H1 (cell line): Measurements from ENCODE around the gene S100A13. TPM values are rescaled to one million over a fixed set of nuclear protein-coding genes. Genes with fewer than 3 reads are reported as not detected.
A peak's percentile ranks its signal among the peaks of the same experiment; 100 is the strongest.

Source experiments
- CTCF ChIA-PET: fragments of 300-600 bp; sonication (Branson Sonifier 250); formaldehyde crosslinking; loops from one replicate; lab custom pipeline; 2021; ENCODE audit not compliant: partially characterized antibody; lab: Charles Lee
- POLR2A ChIA-PET: fragments of 300-600 bp; sonication (Branson Sonifier 250); formaldehyde crosslinking; loops from one replicate; lab custom pipeline; 2021; ENCODE audit warnings: inconsistent platforms; ENCODE audit not compliant: partially characterized antibody; lab: Charles Lee
- DNase-seq, 2 experiments: peaks; one replicate each; pipeline versions ENCODE4 v3.0.0 to v3.0.0-alpha.2; 2010 to 2022; ENCODE audit warnings: low spot score in 2 of 2, low read depth in 1 of 2, mixed read lengths in 1 of 2
- FAIRE-seq: peaks from 2 replicates; lab custom pipeline; 2011; peaks lifted over from hg19 to GRCh38; lab: Jason Lieb, UNC
- H2AFZ ChIP-seq: 2 replicates; pipeline ENCODE4 v1.8.1; 2012; ENCODE audit warnings: low read length, inconsistent platforms
- H2AK5ac ChIP-seq: 2 replicates; pipeline ENCODE4 v1.6.1; 2013; ENCODE audit warnings: low read depth, low read length
- H2BK120ac ChIP-seq: replicated peaks from 2 replicates; pipeline ENCODE3; 2013; ENCODE audit warnings: low read depth, low read length, inconsistent platforms
- H2BK12ac ChIP-seq: 2 replicates; pipeline ENCODE4 v1.6.1; 2013; ENCODE audit warnings: low read depth, low read length
- H2BK15ac ChIP-seq: 2 replicates; pipeline ENCODE4 v1.6.1; 2013; ENCODE audit warnings: low read length
- H2BK20ac ChIP-seq: 2 replicates; pipeline ENCODE4 v1.6.1; 2013; ENCODE audit warnings: low read length
- H2BK5ac ChIP-seq: 2 replicates; pipeline ENCODE4 v1.6.1; 2013; ENCODE audit warnings: low read depth, low read length
- H3K14ac ChIP-seq: 2 replicates; pipeline ENCODE4 v1.6.1; 2013; ENCODE audit warnings: inconsistent platforms; ENCODE audit not compliant: insufficient read length
- H3K18ac ChIP-seq: 2 replicates; pipeline ENCODE4 v1.6.1; 2013; ENCODE audit warnings: low read length; ENCODE audit errors: extremely low read depth
- H3K23ac ChIP-seq: 2 replicates; pipeline ENCODE4 v1.6.1; 2013; ENCODE audit warnings: inconsistent platforms; ENCODE audit not compliant: insufficient read length
- H3K23me2 ChIP-seq: 2 replicates; pipeline ENCODE4 v1.6.1; 2013; ENCODE audit warnings: low read depth, low read length
- H3K27ac ChIP-seq: 2 replicates; pipeline ENCODE4 v1.6.1; 2011; ENCODE audit warnings: low read depth, low read length, inconsistent platforms
- H3K27me3 ChIP-seq, 4 experiments: replicated peaks in 1 of 4; 1 replicate in 1 of 4; 2 replicates in 3 of 4; pipeline versions ENCODE4 v1.6.1 to v1.8.1; 2011 to 2013; ENCODE audit warnings: low read length in 3 of 4, mild to moderate bottlenecking in 3 of 4, inconsistent platforms in 2 of 4, mixed read lengths in 2 of 4, moderate library complexity in 1 of 4; ENCODE audit not compliant: control insufficient read depth in 3 of 4, insufficient read depth in 3 of 4; ENCODE audit errors: extremely low read depth in 1 of 4
- H3K36me3 ChIP-seq, 4 experiments: 2 replicates each; pipeline versions ENCODE4 v1.6.1 to v1.8.1; 2011 to 2013; ENCODE audit warnings: mild to moderate bottlenecking in 4 of 4, low read length in 3 of 4, moderate library complexity in 2 of 4, control low read depth in 1 of 4, inconsistent platforms in 1 of 4; ENCODE audit not compliant: insufficient read depth in 4 of 4, control insufficient read depth in 2 of 4
- H3K4ac ChIP-seq: replicated peaks from 2 replicates; pipeline ENCODE3; 2013; ENCODE audit warnings: low read length, low read depth, mixed read lengths, inconsistent platforms; ENCODE audit not compliant: insufficient read length
- H3K4me1 ChIP-seq, 4 experiments: replicated peaks in 1 of 4; 1 replicate in 1 of 4; 2 replicates in 3 of 4; pipeline versions ENCODE4 v1.6.1 to v1.8.1; 2011 to 2013; ENCODE audit warnings: low read length in 3 of 4, inconsistent platforms in 2 of 4, mixed read lengths in 1 of 4; ENCODE audit not compliant: insufficient read depth in 4 of 4, control insufficient read depth in 3 of 4
- H3K4me2 ChIP-seq, 2 experiments: 2 replicates each; pipeline versions ENCODE4 v1.6.1 to v1.8.1; 2011 to 2013; ENCODE audit warnings: low read depth in 2 of 2, low read length in 2 of 2, control low read depth in 1 of 2, inconsistent platforms in 1 of 2, mild to moderate bottlenecking in 1 of 2; ENCODE audit not compliant: insufficient read depth in 1 of 2
- H3K4me3 ChIP-seq, 4 experiments: fragments of 200-600, 300-600 bp in 1 of 4; sonication (generic), shearing (Covaris generic), sonication (Bioruptor Twin) in 1 of 4; 2 replicates each; pipeline versions ENCODE4 v1.5.1 to v1.8.1; 2011 to 2016; ENCODE audit warnings: low read length in 4 of 4, low read depth in 3 of 4, control low read depth in 2 of 4, inconsistent platforms in 2 of 4, mild to moderate bottlenecking in 2 of 4, mixed read lengths in 1 of 4, moderate library complexity in 1 of 4; ENCODE audit not compliant: insufficient read depth in 2 of 4; ENCODE audit errors: extremely low read depth in 1 of 4
- H3K56ac ChIP-seq: replicated peaks from 2 replicates; pipeline ENCODE3; 2013; ENCODE audit warnings: low read depth, mild to moderate bottlenecking, mixed read lengths, low read length, inconsistent platforms; ENCODE audit not compliant: insufficient read length
- H3K79me1 ChIP-seq: 2 replicates; pipeline ENCODE4 v1.6.1; 2013; ENCODE audit warnings: low read depth, low read length, control low read depth
- H3K79me2 ChIP-seq, 2 experiments: 2 replicates each; pipeline versions ENCODE4 v1.6.1 to v1.8.1; 2012 to 2013; ENCODE audit warnings: low read length in 2 of 2, mild to moderate bottlenecking in 2 of 2, inconsistent platforms in 1 of 2; ENCODE audit not compliant: insufficient read depth in 2 of 2, control insufficient read depth in 1 of 2
- H3K9ac ChIP-seq, 4 experiments: replicated peaks in 1 of 4; 1 replicate in 1 of 4; 2 replicates in 3 of 4; pipeline versions ENCODE4 v1.6.1 to v1.8.1; 2011 to 2013; ENCODE audit warnings: low read depth in 3 of 4, low read length in 3 of 4, control low read depth in 2 of 4, mild to moderate bottlenecking in 2 of 4, moderate library complexity in 2 of 4, inconsistent platforms in 1 of 4; ENCODE audit errors: extremely low read depth in 1 of 4
- H3K9me3 ChIP-seq, 2 experiments: 2 replicates each; pipeline versions ENCODE4 v1.6.1 to v1.8.1; 2012 to 2013; ENCODE audit warnings: mild to moderate bottlenecking in 2 of 2, moderate library complexity in 2 of 2, control low read depth in 1 of 2, inconsistent platforms in 1 of 2, low read depth in 1 of 2, low read length in 1 of 2, mixed read lengths in 1 of 2; ENCODE audit not compliant: insufficient read depth in 2 of 2
- H4K20me1 ChIP-seq, 2 experiments: replicated peaks in 1 of 2; 2 replicates each; pipeline versions ENCODE3 to v1.8.1; 2011 to 2013; ENCODE audit warnings: inconsistent platforms in 2 of 2, low read length in 2 of 2, mild to moderate bottlenecking in 1 of 2; ENCODE audit not compliant: insufficient read depth in 2 of 2, control insufficient read depth in 1 of 2
- H4K5ac ChIP-seq: 2 replicates; pipeline ENCODE4 v1.6.1; 2013; ENCODE audit warnings: low read length, low read depth, mixed read lengths, inconsistent platforms; ENCODE audit not compliant: insufficient read length
- H4K8ac ChIP-seq: 2 replicates; pipeline ENCODE4 v1.8.0; 2013; ENCODE audit warnings: mild to moderate bottlenecking, moderate library complexity, low read length, inconsistent platforms; ENCODE audit not compliant: insufficient read depth; ENCODE audit errors: extremely low read depth
- H4K91ac ChIP-seq: replicated peaks from 2 replicates; pipeline ENCODE3; 2013; ENCODE audit warnings: low read length, mixed read lengths, inconsistent platforms; ENCODE audit not compliant: insufficient read length
- CTBP2 ChIP-seq: IDR thresholded peaks from 2 replicates; pipeline ENCODE4 v1.7.0; 2011; ENCODE audit warnings: borderline replicate concordance, mild to moderate bottlenecking, moderate library complexity, mixed read lengths, low read length; ENCODE audit not compliant: insufficient read depth, insufficient read length
- WGBS, 2 experiments: shearing (Covaris generic) in 1 of 2; methylation state at CpG; one replicate each; pipeline versions ENCODE4 v1.1.6 to v1.1.7; 2013 to 2015; ENCODE audit warnings: low lambda C conversion rate in 2 of 2, mixed read lengths in 2 of 2, inconsistent platforms in 1 of 2, low coverage in 1 of 2, missing lambda C conversion rate in 1 of 2; ENCODE audit not compliant: insufficient replicate concordance in 2 of 2, insufficient coverage in 1 of 2, insufficient read length in 1 of 2; ENCODE audit errors: extremely low coverage in 1 of 2, missing lambda C conversion rate in 1 of 2; 5-methylcytosine and 5-hydroxymethylcytosine counted together
- polyA plus RNA-seq, 7 experiments: library from polyadenylated mRNA; depleted of rRNA in 3 of 7; stranded (reverse) in 5 of 7; unstranded in 2 of 7; fragments of >200 nt in 5 of 7; fragments of 200-250 nt in 2 of 7; gene quantifications; 1 replicate in 5 of 7; 2 replicates in 1 of 7; 4 replicates in 1 of 7; pipeline versions ENCODE4 v1.2.1 to v1.2.3, GENCODE V29; 2011 to 2013; ENCODE audit warnings: missing spikeins in 2 of 7, mixed read lengths in 2 of 7
- total RNA-seq: library from RNA; stranded (reverse); fragmentation: NEBNext Ultra II Directional; extraction: Animal tissue kit (Norgen Biotek cat#: 25700); gene quantifications from 2 replicates; pipeline ENCODE4 v1.2.1, GENCODE V29; 2021
- TF ChIP-seq, protein P1 (sequence below): IDR thresholded peaks from 2 replicates; pipeline ENCODE4 v1.6.1; 2012; ENCODE audit warnings: low read length, inconsistent platforms

The S100A13 gene
- total and polyA plus RNA-seq, 2 of the 8 experiments (the other 6 are each of a cell fraction or from before 2014, with no cell fraction given): 63.6 to 127 TPM

DNA sequence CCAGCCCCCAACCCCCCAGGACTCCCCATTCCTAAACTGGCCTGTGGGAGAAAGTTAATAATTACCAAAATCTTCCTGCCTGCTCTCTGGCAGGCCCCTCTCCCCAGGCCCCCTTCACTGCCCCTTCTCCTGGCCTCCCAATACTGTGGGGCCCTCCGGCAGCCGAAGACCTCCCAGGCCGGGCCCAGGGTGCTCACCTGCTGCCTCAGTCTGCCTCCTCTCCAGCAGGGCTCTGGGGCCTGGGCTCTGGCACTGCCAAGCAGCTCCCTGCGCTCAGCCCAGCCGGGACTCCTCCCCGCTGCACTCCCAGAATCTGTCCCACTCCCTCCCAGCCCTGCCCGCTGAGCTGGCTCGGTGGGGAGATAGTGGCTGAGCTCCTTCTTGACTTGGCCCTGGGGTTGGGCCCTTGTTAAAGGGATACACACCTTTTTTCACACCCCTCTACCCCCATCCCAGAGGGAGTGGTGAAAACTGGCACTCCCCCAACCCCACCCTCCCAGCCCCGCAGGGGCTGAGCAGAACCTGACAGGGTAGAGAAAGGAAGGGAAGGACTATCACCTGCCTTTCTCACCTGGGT, 14.5 kb downstream of the S100A13 start, which contains the start of gene S100A16:
Gene S100A16 (minus strand): TSS at position 383 of the 577 bp plus-strand sequence. CDS start 4,986 bp downstream, outside the sequence.
- DNase-seq: peak in 1 of 2 experiments; percentile 75
- POLR2A ChIA-PET: interaction anchor here (1.0 to 15.3 kb wide), 11 partner anchors 14 to 378 kb away, joined by 3 to 261 read pairs (median 4); partner anchors contain the start of genes CHTOP, RPS27, S100A1 and S100A13

More for the DNA sequence above, 14.5 kb downstream of the S100A13 start, which contains the start of gene S100A16:
- Histone ChIP-seq H3K36me3 (no peaks in the 10 kb centered on the region), H2AFZ (peak within 1 kb of the TSS; percentile 49; the same call in 1 of the 2 replicates), H3K4ac (no peak within 1 kb of the TSS), H2BK15ac (peak within 1 kb of the TSS; percentile 96; the same call in 1 of the 2 replicates), H3K18ac (peak within 1 kb of the TSS; percentile 75), H3K27me3 (no peaks in the 10 kb centered on the region; a peak in 1 of 7 replicates), H2BK12ac (peak within 1 kb of the TSS; percentile 84; the same call in 1 of the 2 replicates), H4K8ac (peak within 1 kb of the TSS; percentile 75; the same call in 1 of the 2 replicates), H3K4me1 (peaks cover 0 to 35% (median 25%) of the 10 kb centered on the region in 4 experiments; a peak in 6 of 7 replicates), H3K27ac (no peak within 1 kb of the TSS), H2BK120ac (no peak within 1 kb of the TSS), H3K79me2 (no peaks in the 10 kb centered on the region), H3K23ac (no peak within 1 kb of the TSS), H3K79me1 (no peaks in the 10 kb centered on the region), H2AK5ac (no peak within 1 kb of the TSS), H3K14ac (no peak within 1 kb of the TSS), H3K4me2 (peak within 1 kb of the TSS; percentile 59 to 77), H2BK20ac (peak within 1 kb of the TSS; percentile 48; the same call in 1 of the 2 replicates), H2BK5ac (peak within 1 kb of the TSS; percentile 79; the same call in 1 of the 2 replicates), H4K20me1 (no peaks in the 10 kb centered on the region), H3K9me3 (no peaks in the 10 kb centered on the region), H3K9ac (no peak within 1 kb of the TSS), H3K23me2 (peaks cover 3% of the 10 kb centered on the region), H4K5ac (no peak within 1 kb of the TSS), H4K91ac (peak within 1 kb of the TSS; percentile 64), H3K56ac (no peak within 1 kb of the TSS), H3K4me3 (peak within 1 kb of the TSS in 2 of 4 experiments; percentile 10 to 51; a peak in 6 of 8 replicates)
- WGBS, 2 experiments: 20% methylated on average over 7 of the region's 9 CpGs; no CpG with 5 or more reads in 1 of the 2 experiments
- no peak for FAIRE-seq
- CTCF ChIA-PET: interaction anchor here (1.4 to 15.9 kb wide), 8 partner anchors 10 to 102 kb away, joined by 4 to 224 read pairs (median 50); partner anchors contain the start of genes S100A1, S100A13 and S100A6
- peak; percentile 85 for TF ChIP-seq CTBP2
- TF ChIP-seq, protein P1, sequence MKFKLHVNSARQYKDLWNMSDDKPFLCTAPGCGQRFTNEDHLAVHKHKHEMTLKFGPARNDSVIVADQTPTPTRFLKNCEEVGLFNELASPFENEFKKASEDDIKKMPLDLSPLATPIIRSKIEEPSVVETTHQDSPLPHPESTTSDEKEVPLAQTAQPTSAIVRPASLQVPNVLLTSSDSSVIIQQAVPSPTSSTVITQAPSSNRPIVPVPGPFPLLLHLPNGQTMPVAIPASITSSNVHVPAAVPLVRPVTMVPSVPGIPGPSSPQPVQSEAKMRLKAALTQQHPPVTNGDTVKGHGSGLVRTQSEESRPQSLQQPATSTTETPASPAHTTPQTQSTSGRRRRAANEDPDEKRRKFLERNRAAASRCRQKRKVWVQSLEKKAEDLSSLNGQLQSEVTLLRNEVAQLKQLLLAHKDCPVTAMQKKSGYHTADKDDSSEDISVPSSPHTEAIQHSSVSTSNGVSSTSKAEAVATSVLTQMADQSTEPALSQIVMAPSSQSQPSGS: no peak
